Activated CD4-positive, alpha-beta memory T cell treated with anti-CD3 and anti-CD28 coated beads, Interleukin-2, amount 10 ng/mL, durations not matched to agents 7 days and 5 days (primary cell): Measurements from ENCODE around the gene PDE7B. TPM values are rescaled to one million over a fixed set of nuclear protein-coding genes. Genes with fewer than 3 reads are reported as not detected.

Experiments used
- CTCF ChIA-PET: fragments of 350-600 bp; sonication (Branson Sonifier 250); formaldehyde crosslinking; loops from one replicate; lab custom pipeline; 2021; ENCODE audit warnings: antibody characterized with exemption, inconsistent platforms; lab: Charles Lee
- POLR2A ChIA-PET: fragments of 350-600 bp; sonication (Branson Sonifier 250); formaldehyde crosslinking; loops from one replicate; lab custom pipeline; 2021; ENCODE audit warnings: antibody characterized with exemption; lab: Charles Lee
- DNase-seq: peaks from one replicate; pipeline ENCODE4 v3.0.0-alpha.2; 2020
- H3K27ac Mint-ChIP-seq: one replicate; pipeline ENCODE4 v1.8.0; 2021; ENCODE audit warnings: mild to moderate bottlenecking, mixed read lengths
- H3K27me3 Mint-ChIP-seq: one replicate; pipeline ENCODE4 v1.8.0; 2021; ENCODE audit warnings: mixed read lengths
- H3K36me3 Mint-ChIP-seq: one replicate; pipeline ENCODE4 v1.8.0; 2021; ENCODE audit warnings: low read depth, mixed read lengths
- H3K4me1 Mint-ChIP-seq: one replicate; pipeline ENCODE4 v1.8.0; 2021; ENCODE audit warnings: mixed read lengths
- H3K4me3 Mint-ChIP-seq: one replicate; pipeline ENCODE4 v1.8.0; 2021; ENCODE audit warnings: mild to moderate bottlenecking, mixed read lengths
- H3K9me3 Mint-ChIP-seq: one replicate; pipeline ENCODE4 v1.8.0; 2021; ENCODE audit warnings: mixed read lengths
- total RNA-seq, 2 experiments: library from RNA; stranded (reverse); gene quantifications; one replicate each; pipeline ENCODE4 v1.2.3, GENCODE V29; 2021

The PDE7B gene
- total RNA-seq, 2 experiments from 2014 or later, result 0.68 to 0.95 TPM

GRCh38 chr6:135826236-135826804, 25.2 kb upstream of the PDE7B start:
- Mint-ChIP-seq H3K4me3 (no peak overlapping the region), H3K9me3 (no peaks in the 10 kb centered on the region), H3K4me1 (no peaks in the 10 kb centered on the region), H3K27ac (no peak overlapping the region), H3K36me3 (no peaks in the 10 kb centered on the region), H3K27me3 (peaks cover 3% of the 10 kb centered on the region)
- POLR2A ChIA-PET, result no interaction called here
- CTCF ChIA-PET, result no interaction called here
- no peak for DNase-seq

GRCh38 chr6:135828021-135828420, 23.5 kb upstream of the PDE7B start:
- peaks cover 8% of the 10 kb centered on the region for H3K27me3 Mint-ChIP-seq
- no peak overlapping the region for H3K4me3 Mint-ChIP-seq
- DNase-seq, result no peak
- no peaks in the 10 kb centered on the region for H3K36me3 Mint-ChIP-seq
- no peak overlapping the region for H3K27ac Mint-ChIP-seq
- CTCF ChIA-PET, result no interaction called here
- H3K9me3 Mint-ChIP-seq, result no peaks in the 10 kb centered on the region
- POLR2A ChIA-PET, result no interaction called here
- H3K4me1 Mint-ChIP-seq, result no peaks in the 10 kb centered on the region

GRCh38 chr6:135830452-135830881, 21.0 kb upstream of the PDE7B start:
- H3K36me3 Mint-ChIP-seq, result no peaks in the 10 kb centered on the region
- H3K4me3 Mint-ChIP-seq, result no peak overlapping the region
- ChIA-PET POLR2A (no interaction called here), CTCF (no interaction called here)
- no peaks in the 10 kb centered on the region for H3K4me1 Mint-ChIP-seq
- DNase-seq, result no peak
- H3K27ac Mint-ChIP-seq, result no peak overlapping the region
- peaks cover 16% of the 10 kb centered on the region for H3K27me3 Mint-ChIP-seq
- H3K9me3 Mint-ChIP-seq, result no peaks in the 10 kb centered on the region

GRCh38 chr6:135831016-135831415, 20.5 kb upstream of the PDE7B start:
- Mint-ChIP-seq H3K4me1 (no peaks in the 10 kb centered on the region), H3K4me3 (no peak overlapping the region), H3K36me3 (no peaks in the 10 kb centered on the region), H3K27ac (no peak overlapping the region), H3K27me3 (peaks cover 16% of the 10 kb centered on the region), H3K9me3 (no peaks in the 10 kb centered on the region)
- ChIA-PET CTCF (no interaction called here), POLR2A (no interaction called here)
- no peak for DNase-seq

- H3K27me3 Mint-ChIP-seq, result peaks cover 16% of the 10 kb centered on the region
- no peak overlapping the region for H3K27ac Mint-ChIP-seq
- ChIA-PET POLR2A (no interaction called here), CTCF (no interaction called here)
- no peaks in the 10 kb centered on the region for H3K36me3 Mint-ChIP-seq
- H3K4me3 Mint-ChIP-seq, result no peak overlapping the region
- no peak for DNase-seq
- no peaks in the 10 kb centered on the region for H3K4me1 Mint-ChIP-seq
- no peaks in the 10 kb centered on the region for H3K9me3 Mint-ChIP-seq
Measured at GRCh38 chr6:135832166-135832565, 19.3 kb upstream of the PDE7B start.

GRCh38 chr6:135833771-135834170, 17.7 kb upstream of the PDE7B start:
- peaks cover 25% of the 10 kb centered on the region for H3K27me3 Mint-ChIP-seq
- no peak for DNase-seq
- H3K4me3 Mint-ChIP-seq, result no peak overlapping the region
- H3K4me1 Mint-ChIP-seq, result peaks cover 5% of the 10 kb centered on the region
- no peaks in the 10 kb centered on the region for H3K36me3 Mint-ChIP-seq
- no peak overlapping the region for H3K27ac Mint-ChIP-seq
- POLR2A ChIA-PET, result interaction anchor here (0.6 kb wide), 1 partner anchor 868 kb away, joined by 4 read pairs; no protein-coding TSS in a partner anchor
- CTCF ChIA-PET, result no interaction called here
- no peaks in the 10 kb centered on the region for H3K9me3 Mint-ChIP-seq

- ChIA-PET POLR2A (no interaction called here), CTCF (no interaction called here)
- H3K36me3 Mint-ChIP-seq, result no peaks in the 10 kb centered on the region
- peaks cover 5% of the 10 kb centered on the region for H3K4me1 Mint-ChIP-seq
- H3K27me3 Mint-ChIP-seq, result peaks cover 33% of the 10 kb centered on the region
- H3K27ac Mint-ChIP-seq, result no peak overlapping the region
- no peak for DNase-seq
- no peaks in the 10 kb centered on the region for H3K9me3 Mint-ChIP-seq
- H3K4me3 Mint-ChIP-seq, result no peak overlapping the region
Measured at GRCh38 chr6:135837735-135838449, 13.6 kb upstream of the PDE7B start.

GRCh38 chr6:135839121-135839520, 12.4 kb upstream of the PDE7B start:
- ChIA-PET CTCF (no interaction called here), POLR2A (no interaction called here)
- H3K4me1 Mint-ChIP-seq, result peaks cover 5% of the 10 kb centered on the region
- H3K9me3 Mint-ChIP-seq, result no peaks in the 10 kb centered on the region
- DNase-seq, result no peak
- H3K4me3 Mint-ChIP-seq, result no peak overlapping the region
- H3K36me3 Mint-ChIP-seq, result no peaks in the 10 kb centered on the region
- H3K27ac Mint-ChIP-seq, result no peak overlapping the region
- H3K27me3 Mint-ChIP-seq, result peaks cover 27% of the 10 kb centered on the region

- H3K4me3 Mint-ChIP-seq, result no peak overlapping the region
- no peaks in the 10 kb centered on the region for H3K9me3 Mint-ChIP-seq
- ChIA-PET CTCF (no interaction called here), POLR2A (no interaction called here)
- DNase-seq, result no peak
- peaks cover 19% of the 10 kb centered on the region for H3K27me3 Mint-ChIP-seq
- H3K27ac Mint-ChIP-seq, result no peak overlapping the region
- H3K4me1 Mint-ChIP-seq, result no peaks in the 10 kb centered on the region
- no peaks in the 10 kb centered on the region for H3K36me3 Mint-ChIP-seq
Measured at GRCh38 chr6:135842618-135843392, 8.7 kb upstream of the PDE7B start.

GRCh38 chr6:135850882-135851281, 619 bp upstream of the PDE7B start:
- no peak overlapping the region for H3K4me3 Mint-ChIP-seq
- no peak for DNase-seq
- H3K27ac Mint-ChIP-seq, result no peak overlapping the region
- H3K27me3 Mint-ChIP-seq, result no peaks in the 10 kb centered on the region
- ChIA-PET CTCF (interaction anchor here (0.8 to 2.1 kb wide), 3 partner anchors 16 to 345 kb away, joined by 3 to 10 read pairs (median 4); no protein-coding TSS in a partner anchor), POLR2A (interaction anchor here (0.8 to 1.0 kb wide), 2 partner anchors 17 to 438 kb away, joined by 4 to 6 read pairs; partner anchors contain the start of gene BCLAF1)
- no peaks in the 10 kb centered on the region for H3K36me3 Mint-ChIP-seq
- H3K9me3 Mint-ChIP-seq, result no peaks in the 10 kb centered on the region
- H3K4me1 Mint-ChIP-seq, result peaks cover 10% of the 10 kb centered on the region

- Mint-ChIP-seq H3K27ac (no peak overlapping the region), H3K36me3 (no peaks in the 10 kb centered on the region), H3K27me3 (peaks cover 3% of the 10 kb centered on the region), H3K9me3 (no peaks in the 10 kb centered on the region), H3K4me1 (peaks cover 10% of the 10 kb centered on the region), H3K4me3 (no peak overlapping the region)
- no peak for DNase-seq
- POLR2A ChIA-PET, result interaction anchor here (1.7 kb wide), 1 partner anchor 29 kb away, joined by 4 read pairs; no protein-coding TSS in a partner anchor
- CTCF ChIA-PET, result interaction anchor here (1.1 to 2.5 kb wide), 2 partner anchors 57 to 317 kb away, joined by 3 to 8 read pairs; no protein-coding TSS in a partner anchor
Measured at GRCh38 chr6:135852746-135853145, 1.2 kb downstream of the PDE7B start.

- POLR2A ChIA-PET, result interaction anchor here (1.7 kb wide), 1 partner anchor 28 kb away, joined by 4 read pairs; no protein-coding TSS in a partner anchor
- H3K4me3 Mint-ChIP-seq, result no peak overlapping the region
- no peaks in the 10 kb centered on the region for H3K9me3 Mint-ChIP-seq
- no peak overlapping the region for H3K27ac Mint-ChIP-seq
- CTCF ChIA-PET, result interaction anchor here (2.5 kb wide), 1 partner anchor 56 kb away, joined by 8 read pairs; no protein-coding TSS in a partner anchor
- no peak for DNase-seq
- H3K27me3 Mint-ChIP-seq, result peaks cover 3% of the 10 kb centered on the region
- H3K36me3 Mint-ChIP-seq, result no peaks in the 10 kb centered on the region
- peaks cover 10% of the 10 kb centered on the region for H3K4me1 Mint-ChIP-seq
Measured at GRCh38 chr6:135853227-135853626, 1.7 kb downstream of the PDE7B start.

GRCh38 chr6:135853986-135854385, 2.5 kb downstream of the PDE7B start:
- POLR2A ChIA-PET, result no interaction called here
- H3K27ac Mint-ChIP-seq, result no peak overlapping the region

More at GRCh38 chr6:135853986-135854385, 2.5 kb downstream of the PDE7B start:
- Mint-ChIP-seq H3K27me3 (peaks cover 3% of the 10 kb centered on the region), H3K4me1 (peaks cover 10% of the 10 kb centered on the region), H3K4me3 (no peak overlapping the region), H3K9me3 (no peaks in the 10 kb centered on the region), H3K36me3 (no peaks in the 10 kb centered on the region)
- DNase-seq, result no peak
- CTCF ChIA-PET, result interaction anchor here (0.9 to 2.5 kb wide), 2 partner anchors 14 to 56 kb away, joined by 3 to 8 read pairs; no protein-coding TSS in a partner anchor
